Inflammatory macrophage (primary cell): ENCODE results near the gene LIN54.
"Not testable (repeated sequence)": the region's sequence is repeated elsewhere in the genome, so short reads cannot be mapped to it uniquely, and the experiment has no call there.

Experiments used
- DNase-seq, 2 donors: peaks; one replicate each; pipeline ENCODE4 v3.0.0-alpha.2; 2020 to 2022
- total RNA-seq, 18 experiments: gene quantifications; one replicate each; lab custom pipeline; 2026; ENCODE audit warnings: mixed read lengths in 6 of 18, inconsistent platforms in 2 of 18; lab: John Stamatoyannopoulos, UW

Gene LIN54
- total RNA-seq: 15.2 to 68.4 (median 43.1) reads per million in 18 experiments

- peak; percentile 79 to 83 for DNase-seq
Observed at GRCh38 chr4:83010522-83011318, at the start of gene LIN54. TSS of gene LIN54 (minus strand) at chr4:83010823. CDS start at chr4:82984844, 25,979 bp downstream.

GRCh38 chr4:83054928-83055327 lies 44.3 kb upstream of the LIN54 start:
- DNase-seq: no peak

GRCh38 chr4:83048781-83049180 lies 38.2 kb upstream of the LIN54 start:
- DNase-seq: not testable (repeated sequence)

- DNase-seq: no peak
Observed at GRCh38 chr4:83046693-83047473, 36.3 kb upstream of the LIN54 start.

GRCh38 chr4:83043801-83044407 lies 33.3 kb upstream of the LIN54 start:
- DNase-seq: peak in 1 of 2 donors; percentile 43

GRCh38 chr4:83043157-83043556 lies 32.5 kb upstream of the LIN54 start:
- DNase-seq: not testable (repeated sequence)

- DNase-seq: no peak
Observed at GRCh38 chr4:83040269-83040668, 29.6 kb upstream of the LIN54 start.

GRCh38 chr4:83036991-83037665 lies 26.5 kb upstream of the LIN54 start:
- DNase-seq: peak; percentile 14 to 18

- peak; percentile 100 for DNase-seq
Observed at GRCh38 chr4:83034630-83035494, 24.2 kb upstream of the LIN54 start, which contains the start of gene COPS4. TSS of gene COPS4 (plus strand) at chr4:83035183. CDS start at chr4:83035225, 42 bp downstream.

GRCh38 chr4:83029688-83030087 lies 19.1 kb upstream of the LIN54 start:
- DNase-seq: no peak

GRCh38 chr4:83028976-83029375 lies 18.4 kb upstream of the LIN54 start:
- no peak for DNase-seq

GRCh38 chr4:83025563-83025962 lies 14.9 kb upstream of the LIN54 start:
- peak in 1 of 2 donors; percentile 34 for DNase-seq

GRCh38 chr4:83024233-83024632 lies 13.6 kb upstream of the LIN54 start:
- DNase-seq: no peak

- not testable (repeated sequence) for DNase-seq
Observed at GRCh38 chr4:83023599-83023998, 13.0 kb upstream of the LIN54 start.

GRCh38 chr4:83022724-83023450 lies 12.3 kb upstream of the LIN54 start:
- peak; percentile 86 to 91 for DNase-seq

GRCh38 chr4:83019794-83020494 lies 9.3 kb upstream of the LIN54 start:
- no peak for DNase-seq

- DNase-seq: peak; percentile 40 to 59
Observed at GRCh38 chr4:83013902-83014301, 3.3 kb upstream of the LIN54 start.

- no peak for DNase-seq
Observed at GRCh38 chr4:83013420-83013867, 2.8 kb upstream of the LIN54 start.

GRCh38 chr4:83012687-83013419 lies 2.2 kb upstream of the LIN54 start:
- peak; percentile 99 for DNase-seq
